ENCODE measurements around the gene COA1.

Gene COA1

DNA sequence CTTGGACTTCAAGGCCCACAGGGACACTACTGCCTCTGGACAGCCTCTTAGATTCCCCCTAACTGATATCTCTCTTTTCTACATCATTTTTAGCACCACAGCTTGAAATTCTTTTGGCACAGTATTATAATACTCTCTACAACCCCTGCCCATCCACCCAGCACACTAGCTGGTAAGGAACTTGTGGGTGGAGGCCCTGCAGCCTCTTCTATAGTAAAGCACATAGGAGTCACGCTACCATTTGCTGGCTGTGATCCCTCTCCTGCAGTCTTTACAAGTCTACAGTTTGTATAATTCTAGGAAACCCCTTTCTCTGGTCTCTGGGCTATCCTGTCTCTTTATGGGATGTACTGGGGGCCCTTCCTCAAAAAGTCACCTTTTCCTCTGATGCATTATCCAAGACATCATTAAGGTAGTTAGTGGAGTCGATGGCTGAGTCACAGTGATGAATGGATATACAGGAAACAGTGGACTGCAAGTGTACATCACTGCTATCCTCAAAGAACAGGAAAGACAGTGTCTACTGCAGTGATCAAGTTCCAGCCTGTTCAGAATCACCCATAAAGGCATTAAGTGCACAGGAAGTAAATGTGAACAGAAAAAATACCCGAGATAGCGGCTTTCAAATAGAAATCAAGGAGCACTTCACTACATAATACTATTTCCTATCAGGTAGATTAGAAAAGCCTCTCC, 92.1 kb downstream of the COA1 start:
- Histone ChIP-seq H3K4me2 (ENCODE audit: low read depth, low read length, poor library complexity, severe bottlenecking) (no peak overlapping the region), H3K4me3 (ENCODE audit: insufficient read depth, low read length, poor library complexity, severe bottlenecking) (no peak overlapping the region), H3K79me2 (ENCODE audit: insufficient read depth, low read length) (peaks cover 44% of the 10 kb centered on the region), H3K27me3 (ENCODE audit: low read length) (no peaks in the 10 kb centered on the region), H3K9me3 (ENCODE audit: insufficient read depth, low read length) (no peaks in the 10 kb centered on the region), H3F3A (ENCODE audit: insufficient read depth) (peaks cover 92% of the 10 kb centered on the region), H3K9me2 (replicated peaks; ENCODE audit: insufficient read depth, low read length) (no peaks in the 10 kb centered on the region), H3K9ac (ENCODE audit: low read length) (no peak overlapping the region), H3K27ac (ENCODE audit: low read depth, low read length) (peak overlapping the region; percentile 63), H2AFZ (ENCODE audit: low read depth, low read length, severe bottlenecking) (no peak overlapping the region), H4K20me1 (ENCODE audit: low read depth, low read length) (no peaks in the 10 kb centered on the region; the same call in 1 of the 2 replicates), H3K36me3 (ENCODE audit: low read length) (peaks cover 73% of the 10 kb centered on the region)
- TF ChIP-seq, protein P1, sequence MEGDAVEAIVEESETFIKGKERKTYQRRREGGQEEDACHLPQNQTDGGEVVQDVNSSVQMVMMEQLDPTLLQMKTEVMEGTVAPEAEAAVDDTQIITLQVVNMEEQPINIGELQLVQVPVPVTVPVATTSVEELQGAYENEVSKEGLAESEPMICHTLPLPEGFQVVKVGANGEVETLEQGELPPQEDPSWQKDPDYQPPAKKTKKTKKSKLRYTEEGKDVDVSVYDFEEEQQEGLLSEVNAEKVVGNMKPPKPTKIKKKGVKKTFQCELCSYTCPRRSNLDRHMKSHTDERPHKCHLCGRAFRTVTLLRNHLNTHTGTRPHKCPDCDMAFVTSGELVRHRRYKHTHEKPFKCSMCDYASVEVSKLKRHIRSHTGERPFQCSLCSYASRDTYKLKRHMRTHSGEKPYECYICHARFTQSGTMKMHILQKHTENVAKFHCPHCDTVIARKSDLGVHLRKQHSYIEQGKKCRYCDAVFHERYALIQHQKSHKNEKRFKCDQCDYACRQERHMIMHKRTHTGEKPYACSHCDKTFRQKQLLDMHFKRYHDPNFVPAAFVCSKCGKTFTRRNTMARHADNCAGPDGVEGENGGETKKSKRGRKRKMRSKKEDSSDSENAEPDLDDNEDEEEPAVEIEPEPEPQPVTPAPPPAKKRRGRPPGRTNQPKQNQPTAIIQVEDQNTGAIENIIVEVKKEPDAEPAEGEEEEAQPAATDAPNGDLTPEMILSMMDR (IDR thresholded peaks at IDR 0.05; ENCODE audit: insufficient read depth, low read length, poor library complexity, severe bottlenecking): no peak
- no peak for TF ChIP-seq EZH2phosphoT487 (conservative IDR thresholded peaks at IDR 0.05; ENCODE audit: low read length)

DNA sequence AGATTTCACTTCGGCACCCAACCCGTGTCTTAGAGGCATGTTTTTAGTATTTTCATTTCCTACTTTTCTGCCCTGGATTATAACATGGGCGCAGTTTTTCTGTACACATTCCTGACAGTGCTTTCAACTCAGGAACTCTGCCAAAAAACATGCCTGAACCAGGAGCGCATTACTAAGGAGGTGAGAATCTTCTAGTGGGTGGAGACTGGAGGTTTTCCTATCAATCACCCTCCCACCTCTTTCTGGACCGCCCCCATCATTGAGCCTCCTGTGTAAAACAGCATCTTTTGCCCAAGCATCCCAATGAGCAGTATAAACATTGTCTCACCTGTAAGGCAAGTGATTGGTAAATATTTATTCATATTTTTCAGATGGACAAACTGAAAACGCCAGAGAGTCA, 93.2 kb downstream of the COA1 start:
- Histone ChIP-seq H4K20me1 (ENCODE audit: low read depth, low read length) (no peaks in the 10 kb centered on the region; the same call in 1 of the 2 replicates), H2AFZ (ENCODE audit: low read depth, low read length, severe bottlenecking) (no peak overlapping the region), H3K27me3 (ENCODE audit: low read length) (no peaks in the 10 kb centered on the region), H3K9me3 (ENCODE audit: insufficient read depth, low read length) (no peaks in the 10 kb centered on the region), H3F3A (ENCODE audit: insufficient read depth) (peaks cover 87% of the 10 kb centered on the region), H3K9me2 (replicated peaks; ENCODE audit: insufficient read depth, low read length) (no peaks in the 10 kb centered on the region), H3K27ac (ENCODE audit: low read depth, low read length) (peak overlapping the region; percentile 63; the same call in 1 of the 2 replicates), H3K79me2 (ENCODE audit: insufficient read depth, low read length) (peaks cover 54% of the 10 kb centered on the region), H3K36me3 (ENCODE audit: low read length) (peaks cover 82% of the 10 kb centered on the region), H3K4me2 (ENCODE audit: low read depth, low read length, poor library complexity, severe bottlenecking) (no peak overlapping the region), H3K9ac (ENCODE audit: low read length) (no peak overlapping the region), H3K4me3 (ENCODE audit: insufficient read depth, low read length, poor library complexity, severe bottlenecking) (no peak overlapping the region)
- TF ChIP-seq EZH2phosphoT487 (conservative IDR thresholded peaks at IDR 0.05; ENCODE audit: low read length): no peak
- TF ChIP-seq, protein P1 (IDR thresholded peaks at IDR 0.05; ENCODE audit: insufficient read depth, low read length, poor library complexity, severe bottlenecking): no peak

DNA sequence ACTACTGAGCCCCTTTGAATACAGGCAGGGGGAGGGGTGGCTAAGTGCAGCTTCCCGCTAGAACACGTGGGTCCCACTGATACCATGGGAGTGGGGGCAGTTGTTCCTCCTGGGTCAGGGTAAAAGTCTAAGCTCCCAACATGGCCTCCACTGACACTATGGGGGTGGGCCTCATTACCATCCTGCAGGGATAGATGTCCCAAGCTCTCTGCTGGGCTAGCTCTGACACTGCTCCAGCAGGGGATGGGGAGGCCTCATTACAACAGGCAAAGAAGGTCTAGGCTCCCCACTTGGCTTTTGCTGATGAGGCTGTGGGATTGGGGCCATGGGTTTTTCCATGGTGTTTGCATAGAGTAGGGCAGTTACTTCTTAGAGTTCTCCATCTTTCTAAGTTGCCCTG, 94.9 kb downstream of the COA1 start:
- TF ChIP-seq, protein P1 (IDR thresholded peaks at IDR 0.05; ENCODE audit: insufficient read depth, low read length, poor library complexity, severe bottlenecking): no peak
- TF ChIP-seq EZH2phosphoT487 (conservative IDR thresholded peaks at IDR 0.05; ENCODE audit: low read length): no peak
- Histone ChIP-seq H3K79me2 (ENCODE audit: insufficient read depth, low read length) (peaks cover 69% of the 10 kb centered on the region), H3K27me3 (ENCODE audit: low read length) (no peaks in the 10 kb centered on the region), H3F3A (ENCODE audit: insufficient read depth) (peaks cover 87% of the 10 kb centered on the region), H3K9me3 (ENCODE audit: insufficient read depth, low read length) (no peaks in the 10 kb centered on the region), H3K36me3 (ENCODE audit: low read length) (peaks cover 81% of the 10 kb centered on the region), H3K9ac (ENCODE audit: low read length) (no peak overlapping the region), H3K27ac (ENCODE audit: low read depth, low read length) (peak overlapping the region; percentile 6; the same call in 1 of the 2 replicates), H2AFZ (ENCODE audit: low read depth, low read length, severe bottlenecking) (no peak overlapping the region), H3K4me3 (ENCODE audit: insufficient read depth, low read length, poor library complexity, severe bottlenecking) (no peak overlapping the region), H4K20me1 (ENCODE audit: low read depth, low read length) (no peaks in the 10 kb centered on the region; the same call in 1 of the 2 replicates), H3K4me2 (ENCODE audit: low read depth, low read length, poor library complexity, severe bottlenecking) (no peak overlapping the region), H3K9me2 (replicated peaks; ENCODE audit: insufficient read depth, low read length) (no peaks in the 10 kb centered on the region)

Measured in SU-DHL-6 (cell line).